ENCODE data around the gene COG8.

COG8 gene

GRCh38 chr16:69346683-69347082, 7.3 kb upstream of the COG8 start:
- no peak for DNase-seq (ENCODE audit: insufficient read length, low spot score)
- TF ChIP-seq CTCF (IDR thresholded peaks at IDR 0.05; ENCODE audit: insufficient read depth, missing control alignments), result no peak
- FAIRE-seq, result no peak

- DNase-seq (ENCODE audit: insufficient read length, low spot score) (no peak), FAIRE-seq (no peak)
- no peak for TF ChIP-seq CTCF (IDR thresholded peaks at IDR 0.05; ENCODE audit: insufficient read depth, missing control alignments)
Observed at GRCh38 chr16:69345923-69346322, 6.6 kb upstream of the COG8 start.

- DNase-seq (ENCODE audit: insufficient read length, low spot score) (no peak), FAIRE-seq (no peak)
- TF ChIP-seq CTCF (IDR thresholded peaks at IDR 0.05; ENCODE audit: insufficient read depth, missing control alignments), result no peak
Observed at GRCh38 chr16:69344171-69344570, 4.8 kb upstream of the COG8 start.

- DNase-seq (ENCODE audit: insufficient read length, low spot score) (no peak), FAIRE-seq (no peak)
- TF ChIP-seq CTCF (IDR thresholded peaks at IDR 0.05; ENCODE audit: insufficient read depth, missing control alignments), result no peak
Observed at GRCh38 chr16:69340095-69340644, 806 bp upstream of the COG8 start.

- no peak for TF ChIP-seq CTCF (IDR thresholded peaks at IDR 0.05; ENCODE audit: insufficient read depth, missing control alignments)
- DNase-seq (ENCODE audit: insufficient read length, low spot score), result no peak
- no peak for FAIRE-seq
Observed at GRCh38 chr16:69338557-69339288, 641 bp downstream of the COG8 start.

- FAIRE-seq (no peak), DNase-seq (ENCODE audit: insufficient read length, low spot score) (no peak)
- no peak for TF ChIP-seq CTCF (IDR thresholded peaks at IDR 0.05; ENCODE audit: insufficient read depth, missing control alignments)
Observed at GRCh38 chr16:69334696-69335095, 4.7 kb downstream of the COG8 start.
